Lower leg skin (tissue), 4 donors: ENCODE data around the gene EHBP1. TPM values are rescaled to one million over a fixed set of nuclear protein-coding genes. Genes with fewer than 3 reads are reported as not detected.

ENCODE experiments used
- DNase-seq, 2 donors: peaks; one replicate each; pipeline ENCODE4 v3.0.0-alpha.2; 2019; ENCODE audit warnings: low spot score in 2 of 2
- H3K4me3 ChIP-seq: fragments of 200-600 bp; sonication (generic); 2 replicates; pipeline ENCODE4 v1.5.1; 2017; ENCODE audit warnings: mild to moderate bottlenecking, low read depth; ENCODE audit not compliant: poor library complexity, severe bottlenecking
- POLR2A ChIP-seq, 2 donors: fragments of 450-650 bp; IDR thresholded peaks; one replicate each; pipeline ENCODE4 v1.6.1; 2016 to 2017; ENCODE audit warnings: antibody characterized with exemption in 2 of 2, mild to moderate bottlenecking in 1 of 2, moderate library complexity in 1 of 2
- WGBS, 2 donors: methylation state at CpG; one replicate each; pipeline ENCODE4 v1.1.5; 2018; 5-methylcytosine and 5-hydroxymethylcytosine counted together
- intact Hi-C: fragments of 100-400 bp; cut with DNase I; formaldehyde crosslinking; loops from one replicate; pipeline ENCODE4 v1.15.0; 2023; ENCODE audit warnings: low total_unique reads
- total RNA-seq, 4 donors: library from RNA; depleted of rRNA; stranded (reverse); fragments of >200 nt; gene quantifications; one replicate each; pipeline ENCODE4 v1.1.0, GENCODE V29; 2016
- TF ChIP-seq, protein P1 (sequence below), 3 donors: fragments of 450-650 bp; IDR thresholded peaks; one replicate each; pipeline ENCODE4 v1.5.1; 2016; ENCODE audit warnings: antibody characterized with exemption in 3 of 3, mild to moderate bottlenecking in 3 of 3, moderate library complexity in 2 of 3

EHBP1 gene
- total RNA-seq, 4 donors from 2014 or later, result 33.8 to 67.8 (median 51.2) TPM

DNA sequence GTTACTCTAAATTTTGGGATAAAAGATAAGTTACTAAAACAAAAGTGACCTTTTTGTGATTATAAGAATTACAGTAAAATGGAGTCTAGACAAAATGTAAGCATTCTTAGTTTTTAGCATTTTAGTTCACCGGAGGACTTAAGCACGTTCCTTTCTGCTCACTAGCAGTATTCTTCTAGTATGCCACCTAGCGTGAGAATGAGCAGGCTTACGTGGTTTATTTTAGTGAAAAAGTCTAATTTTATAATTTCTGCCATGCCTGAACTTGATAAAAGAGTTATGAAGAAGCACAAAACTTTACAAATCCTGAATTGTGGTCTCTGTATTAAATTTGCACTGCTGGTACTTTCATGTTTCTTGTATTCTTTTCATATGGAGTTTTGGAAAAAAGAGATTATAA lies 332.5 kb downstream of the EHBP1 start:
- intact Hi-C loops, result no loop called here
- DNase-seq, result no peak
- H3K4me3 ChIP-seq, result no peak overlapping the region
- TF ChIP-seq, protein P1, sequence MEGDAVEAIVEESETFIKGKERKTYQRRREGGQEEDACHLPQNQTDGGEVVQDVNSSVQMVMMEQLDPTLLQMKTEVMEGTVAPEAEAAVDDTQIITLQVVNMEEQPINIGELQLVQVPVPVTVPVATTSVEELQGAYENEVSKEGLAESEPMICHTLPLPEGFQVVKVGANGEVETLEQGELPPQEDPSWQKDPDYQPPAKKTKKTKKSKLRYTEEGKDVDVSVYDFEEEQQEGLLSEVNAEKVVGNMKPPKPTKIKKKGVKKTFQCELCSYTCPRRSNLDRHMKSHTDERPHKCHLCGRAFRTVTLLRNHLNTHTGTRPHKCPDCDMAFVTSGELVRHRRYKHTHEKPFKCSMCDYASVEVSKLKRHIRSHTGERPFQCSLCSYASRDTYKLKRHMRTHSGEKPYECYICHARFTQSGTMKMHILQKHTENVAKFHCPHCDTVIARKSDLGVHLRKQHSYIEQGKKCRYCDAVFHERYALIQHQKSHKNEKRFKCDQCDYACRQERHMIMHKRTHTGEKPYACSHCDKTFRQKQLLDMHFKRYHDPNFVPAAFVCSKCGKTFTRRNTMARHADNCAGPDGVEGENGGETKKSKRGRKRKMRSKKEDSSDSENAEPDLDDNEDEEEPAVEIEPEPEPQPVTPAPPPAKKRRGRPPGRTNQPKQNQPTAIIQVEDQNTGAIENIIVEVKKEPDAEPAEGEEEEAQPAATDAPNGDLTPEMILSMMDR (IDR thresholded peaks at IDR 0.05), result no peak
- no peak for TF ChIP-seq POLR2A (IDR thresholded peaks at IDR 0.05)
- WGBS, 2 donors, result 97 to 98% methylated on average over 4 of the region's 4 CpGs

DNA sequence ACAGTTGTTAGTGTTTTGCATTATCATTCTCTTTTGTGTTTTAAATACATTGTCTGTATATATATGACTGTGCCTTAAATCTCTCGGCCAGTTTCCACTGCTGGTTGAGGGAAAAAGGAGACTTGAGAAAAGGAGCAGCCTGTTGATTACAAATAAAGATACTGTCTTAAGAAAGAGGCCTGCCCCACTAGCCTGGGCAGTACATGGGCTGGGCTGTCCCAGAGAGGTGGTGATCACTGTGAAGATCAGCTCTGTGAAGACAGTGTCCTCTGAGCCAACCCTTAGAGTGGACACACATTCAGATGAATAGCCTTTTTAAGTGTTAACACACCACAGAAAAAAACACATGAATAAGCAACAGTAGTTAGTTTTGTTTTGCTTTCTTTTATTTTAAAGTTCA lies 335.1 kb downstream of the EHBP1 start:
- H3K4me3 ChIP-seq, result no peak overlapping the region
- WGBS, 2 donors, result 98 to 100% methylated on average over 1 of the region's 1 CpG
- TF ChIP-seq, protein P1 (IDR thresholded peaks at IDR 0.05), result no peak
- no peak for TF ChIP-seq POLR2A (IDR thresholded peaks at IDR 0.05)
- no peak for DNase-seq
- intact Hi-C loops, result no loop called here

DNA sequence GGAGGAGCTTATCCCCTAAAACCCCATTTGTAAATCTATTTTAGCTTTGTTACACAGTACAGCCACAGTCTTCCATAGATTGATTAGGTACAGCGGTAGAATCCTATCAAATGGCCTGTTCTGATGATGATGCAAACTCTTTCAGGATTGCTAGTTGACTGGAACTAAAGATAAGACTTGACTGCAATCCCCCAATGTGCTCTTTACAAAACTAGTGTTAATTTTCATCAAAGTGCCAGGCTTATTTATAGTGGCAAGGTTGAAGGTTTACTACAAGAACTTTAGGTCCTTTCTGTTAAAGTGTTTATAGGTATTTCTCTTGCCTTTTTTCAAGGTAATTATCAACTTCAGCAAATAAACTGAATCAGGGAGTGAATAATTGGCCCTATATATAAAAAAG lies 336.1 kb downstream of the EHBP1 start:
- TF ChIP-seq POLR2A (IDR thresholded peaks at IDR 0.05), result no peak
- TF ChIP-seq, protein P1 (IDR thresholded peaks at IDR 0.05), result no peak
- no peak for DNase-seq
- intact Hi-C loops, result no loop called here
- no peak overlapping the region for H3K4me3 ChIP-seq
- WGBS, 2 donors, result 91 to 97% methylated on average over 1 of the region's 1 CpG

DNA sequence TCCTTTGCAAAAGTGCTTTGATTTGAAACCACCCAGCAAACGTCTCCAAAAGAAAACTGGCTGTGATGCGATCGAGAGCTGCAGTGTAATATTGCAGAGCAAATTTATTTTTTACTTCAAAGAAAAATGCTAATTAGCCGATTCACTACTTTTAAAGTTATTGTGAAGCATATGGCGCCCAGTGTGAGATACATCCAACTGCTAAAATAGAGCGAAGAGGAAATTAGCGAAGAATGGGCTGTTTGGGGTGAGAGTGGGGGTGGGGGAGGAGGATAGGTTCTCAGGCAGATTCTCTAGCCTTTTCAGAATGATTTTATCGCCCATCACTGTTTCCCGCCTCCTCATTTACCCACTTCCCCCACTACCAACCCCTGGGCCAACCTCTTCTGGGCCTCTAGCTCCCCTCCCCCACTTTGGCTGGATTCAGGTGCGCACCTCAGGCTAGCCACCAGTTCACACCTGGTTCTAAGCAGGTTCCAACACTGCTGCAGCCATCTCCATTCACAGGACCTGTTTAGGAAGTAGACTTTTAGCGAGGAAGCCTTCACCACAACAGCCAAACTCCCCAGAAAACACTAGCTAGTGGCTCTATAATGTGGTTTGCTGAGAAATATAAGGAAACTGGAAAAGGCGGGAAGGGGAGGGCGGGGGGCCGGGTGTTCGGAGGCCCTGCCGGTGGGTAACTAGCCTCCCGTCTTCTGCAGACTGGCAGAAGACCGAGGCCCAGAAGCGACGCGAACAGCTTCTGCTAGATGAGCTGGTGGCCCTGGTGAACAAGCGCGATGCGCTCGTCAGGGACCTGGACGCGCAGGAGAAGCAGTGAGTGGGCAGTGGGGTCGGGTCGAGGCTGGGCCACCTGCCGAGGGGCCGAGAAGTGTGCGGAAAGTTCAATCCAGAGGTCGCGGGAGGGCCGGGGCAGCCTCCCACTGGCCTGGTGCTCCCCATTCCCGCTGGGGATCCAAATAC lies 339.1 kb downstream of the EHBP1 start:
- no peak for TF ChIP-seq POLR2A (IDR thresholded peaks at IDR 0.05)
- TF ChIP-seq, protein P1 (IDR thresholded peaks at IDR 0.05), result no peak
- intact Hi-C loops, result no loop called here
- 96% methylated on average over 36 of the region's 36 CpGs for WGBS, 2 donors
- H3K4me3 ChIP-seq, result no peak overlapping the region
- DNase-seq, result no peak

- TF ChIP-seq POLR2A (IDR thresholded peaks at IDR 0.05), result no peak
- TF ChIP-seq, protein P1 (IDR thresholded peaks at IDR 0.05), result no peak
- intact Hi-C loops, result no loop called here
- no peak for DNase-seq
- no peak overlapping the region for H3K4me3 ChIP-seq
- 46 to 53% methylated on average over 7 of the region's 7 CpGs for WGBS, 2 donors
Measured at GRCh38 chr2:63046552-63046951, 341.0 kb downstream of the EHBP1 start.
